BJ (cell line): ENCODE measurements around the gene CSNK1E. TPM values are rescaled to one million over a fixed set of nuclear protein-coding genes. Genes with fewer than 3 reads are reported as not detected.
A peak's percentile ranks its signal among the peaks of the same experiment; 100 is the strongest.

Experiments used
- CTCF ChIA-PET: fragments of 350-600 bp; formaldehyde crosslinking; extraction: SDS; loops from one replicate; lab custom pipeline; 2021; ENCODE audit warnings: antibody characterized with exemption, inconsistent platforms; lab: Yijun Ruan, JAX
- POLR2A ChIA-PET: fragments of 300-600 bp; sonication (Branson Sonifier 250); formaldehyde crosslinking; extraction: SDS; loops from one replicate; lab custom pipeline; 2021; ENCODE audit warnings: antibody characterized with exemption; lab: Charles Lee
- DNase-seq: peaks from one replicate; pipeline ENCODE4 v3.0.0-alpha.2; 2011; ENCODE audit warnings: low read depth
- H3K27me3 ChIP-seq: 2 replicates; pipeline ENCODE4 v1.6.0; 2011; ENCODE audit warnings: low read length; ENCODE audit not compliant: control insufficient read depth, insufficient read depth
- H3K36me3 ChIP-seq: 2 replicates; pipeline ENCODE4 v1.5.1; 2011; ENCODE audit warnings: low read length; ENCODE audit not compliant: control insufficient read depth, insufficient read depth
- H3K4me3 ChIP-seq: 2 replicates; pipeline ENCODE4 v1.5.1; 2011; ENCODE audit warnings: low read depth, mild to moderate bottlenecking, control low read depth, low read length
- CTCF ChIP-seq: IDR thresholded peaks from 2 replicates; pipeline ENCODE4 v1.5.1; 2011; ENCODE audit warnings: low read depth, mild to moderate bottlenecking, control low read depth, inconsistent platforms, low read length, moderate library complexity; ENCODE audit not compliant: insufficient read depth
- polyA plus RNA-seq: library from polyadenylated mRNA; depleted of rRNA; stranded (reverse); fragments of >200 nt; gene quantifications from 2 replicates; pipeline ENCODE4 v1.2.3, GENCODE V29; 2011

The CSNK1E gene
- polyA plus RNA-seq, 1 experiment = 183 TPM

GRCh38 chr22:38314051-38314932 lies 2.9 kb downstream of the CSNK1E start:
- H3K36me3 ChIP-seq = peaks cover 20% of the 10 kb centered on the region
- 0 out of 2 replicates have a peak, but pooled peaks have one; percentile 11 for TF ChIP-seq CTCF
- ChIA-PET CTCF (interaction anchor here (0.7 to 2.0 kb wide), 3 partner anchors 16 to 200 kb away, joined by 3 to 9 read pairs (median 5); no protein-coding TSS in a partner anchor), POLR2A (no interaction called here)
- H3K27me3 ChIP-seq = no peaks in the 10 kb centered on the region
- DNase-seq = no peak
- peak overlapping the region; percentile 84 for H3K4me3 ChIP-seq

GRCh38 chr22:38313384-38313955 lies 3.8 kb downstream of the CSNK1E start:
- POLR2A ChIA-PET = no interaction called here
- CTCF ChIA-PET = interaction anchor here (1.3 to 2.0 kb wide), 2 partner anchors 15 to 199 kb away, joined by 5 to 9 read pairs; no protein-coding TSS in a partner anchor
- peaks cover 26% of the 10 kb centered on the region for H3K36me3 ChIP-seq
- no peak for TF ChIP-seq CTCF
- H3K27me3 ChIP-seq = no peaks in the 10 kb centered on the region
- H3K4me3 ChIP-seq = peak overlapping the region; percentile 84
- DNase-seq = peak; percentile 59

GRCh38 chr22:38312261-38312800 lies 4.9 kb downstream of the CSNK1E start:
- POLR2A ChIA-PET = no interaction called here
- TF ChIP-seq CTCF = no peak
- no peak for DNase-seq
- CTCF ChIA-PET = interaction anchor here (1.7 kb wide), 1 partner anchor 17 kb away, joined by 4 read pairs; no protein-coding TSS in a partner anchor
- H3K4me3 ChIP-seq = no peak overlapping the region
- peaks cover 32% of the 10 kb centered on the region for H3K36me3 ChIP-seq
- H3K27me3 ChIP-seq = no peaks in the 10 kb centered on the region

GRCh38 chr22:38311323-38311620 lies 6.0 kb downstream of the CSNK1E start:
- ChIA-PET POLR2A (no interaction called here), CTCF (interaction anchor here (1.7 kb wide), 1 partner anchor 16 kb away, joined by 4 read pairs; no protein-coding TSS in a partner anchor)
- DNase-seq = no peak
- Histone ChIP-seq H3K27me3 (no peaks in the 10 kb centered on the region), H3K36me3 (peaks cover 32% of the 10 kb centered on the region), H3K4me3 (no peak overlapping the region)
- no peak for TF ChIP-seq CTCF
